Progenitor cell of endocrine pancreas (in vitro differentiated cells): ENCODE measurements around the gene KNDC1. TPM values are rescaled to one million over a fixed set of nuclear protein-coding genes. Genes with fewer than 3 reads are reported as not detected.

Experiments used
- DNase-seq: peaks from one replicate; pipeline ENCODE4 v3.0.0; 2021; ENCODE audit warnings: low spot score; ENCODE audit not compliant: unreplicated experiment
- H3K27ac Mint-ChIP-seq: 2 replicates; pipeline ENCODE4 v1.8.0; 2021; ENCODE audit warnings: mild to moderate bottlenecking, moderate library complexity, mixed read lengths
- H3K27me3 Mint-ChIP-seq: 2 replicates; pipeline ENCODE4 v1.8.0; 2021; ENCODE audit warnings: mixed read lengths
- H3K36me3 Mint-ChIP-seq: 2 replicates; pipeline ENCODE4 v1.8.0; 2022; ENCODE audit warnings: mixed read lengths; ENCODE audit not compliant: insufficient read depth
- H3K4me1 Mint-ChIP-seq: 2 replicates; pipeline ENCODE4 v1.8.0; 2021; ENCODE audit warnings: low read depth, mixed read lengths
- H3K4me3 Mint-ChIP-seq: 2 replicates; pipeline ENCODE4 v1.8.0; 2021; ENCODE audit warnings: low read depth, mild to moderate bottlenecking, moderate library complexity, mixed read lengths
- H3K9me3 Mint-ChIP-seq: 2 replicates; pipeline ENCODE4 v1.8.0; 2021; ENCODE audit warnings: low read depth, mixed read lengths
- total RNA-seq: library from RNA; stranded (reverse); gene quantifications from 2 replicates; pipeline ENCODE4 v1.2.1, GENCODE V29; 2021
- TF ChIP-seq, protein P1 (sequence below): fragments of 200-600 bp; sonication (generic); IDR thresholded peaks from one replicate; pipeline ENCODE4 v1.5.0; 2021; ENCODE audit warnings: antibody characterized with exemption, mild to moderate bottlenecking; ENCODE audit not compliant: unreplicated experiment

The KNDC1 gene
- total RNA-seq, 1 donor from 2014 or later: 14.2 TPM

GRCh38 chr10:133237241-133237587, 77.2 kb downstream of the KNDC1 start:
- Mint-ChIP-seq H3K4me1 (peaks cover 7% of the 10 kb centered on the region), H3K27ac (no peak overlapping the region), H3K36me3 (peaks cover 1% of the 10 kb centered on the region), H3K27me3 (peaks cover 67% of the 10 kb centered on the region), H3K4me3 (no peak overlapping the region), H3K9me3 (no peaks in the 10 kb centered on the region)
- no peak for DNase-seq
- TF ChIP-seq, protein P1, sequence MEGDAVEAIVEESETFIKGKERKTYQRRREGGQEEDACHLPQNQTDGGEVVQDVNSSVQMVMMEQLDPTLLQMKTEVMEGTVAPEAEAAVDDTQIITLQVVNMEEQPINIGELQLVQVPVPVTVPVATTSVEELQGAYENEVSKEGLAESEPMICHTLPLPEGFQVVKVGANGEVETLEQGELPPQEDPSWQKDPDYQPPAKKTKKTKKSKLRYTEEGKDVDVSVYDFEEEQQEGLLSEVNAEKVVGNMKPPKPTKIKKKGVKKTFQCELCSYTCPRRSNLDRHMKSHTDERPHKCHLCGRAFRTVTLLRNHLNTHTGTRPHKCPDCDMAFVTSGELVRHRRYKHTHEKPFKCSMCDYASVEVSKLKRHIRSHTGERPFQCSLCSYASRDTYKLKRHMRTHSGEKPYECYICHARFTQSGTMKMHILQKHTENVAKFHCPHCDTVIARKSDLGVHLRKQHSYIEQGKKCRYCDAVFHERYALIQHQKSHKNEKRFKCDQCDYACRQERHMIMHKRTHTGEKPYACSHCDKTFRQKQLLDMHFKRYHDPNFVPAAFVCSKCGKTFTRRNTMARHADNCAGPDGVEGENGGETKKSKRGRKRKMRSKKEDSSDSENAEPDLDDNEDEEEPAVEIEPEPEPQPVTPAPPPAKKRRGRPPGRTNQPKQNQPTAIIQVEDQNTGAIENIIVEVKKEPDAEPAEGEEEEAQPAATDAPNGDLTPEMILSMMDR: no peak

DNA sequence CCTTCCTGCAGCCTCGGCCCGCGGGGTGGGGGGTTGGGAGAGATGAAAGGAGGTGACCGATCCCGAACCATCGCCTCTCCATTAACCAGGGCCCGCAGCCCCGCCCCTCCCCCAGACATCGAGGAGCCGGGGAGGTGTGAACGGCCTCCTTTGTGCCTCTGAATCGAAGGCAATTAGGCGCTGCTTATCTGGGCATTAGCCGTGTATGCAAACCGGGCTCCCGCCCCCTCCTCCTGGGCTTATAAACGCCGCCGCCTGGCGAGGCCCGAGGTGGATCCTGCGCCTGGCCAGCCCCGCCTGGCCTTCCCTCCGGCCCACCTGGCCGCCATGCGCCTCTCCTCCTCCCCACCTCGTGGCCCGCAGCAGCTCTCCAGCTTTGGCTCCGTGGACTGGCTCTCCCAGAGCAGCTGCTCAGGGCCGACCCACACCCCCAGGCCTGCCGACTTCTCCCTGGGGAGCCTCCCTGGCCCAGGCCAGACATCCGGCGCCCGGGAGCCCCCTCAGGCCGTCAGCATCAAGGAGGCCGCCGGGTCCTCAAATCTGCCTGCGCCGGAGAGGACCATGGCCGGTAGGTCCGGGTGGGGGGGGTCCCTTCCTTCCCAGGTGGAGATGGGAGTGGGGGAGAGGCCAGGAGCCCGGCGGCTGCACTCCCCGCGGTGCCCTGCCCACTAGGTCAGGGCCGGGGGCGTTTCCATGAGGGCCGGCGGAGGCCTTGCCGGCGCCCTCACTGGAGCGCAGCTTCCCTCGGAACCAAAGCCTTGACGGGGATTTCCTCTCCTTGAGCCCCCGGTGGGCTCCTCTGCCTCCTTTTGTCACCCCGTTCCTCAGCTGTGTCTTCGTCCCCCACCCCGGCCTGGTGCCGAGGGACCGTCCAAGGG, 77.8 kb downstream of the KNDC1 start, which contains the start of gene VENTX:
TSS of gene VENTX (plus strand) at position 268 of the 878 bp plus-strand sequence. CDS start at position 328, 60 bp downstream.
- H3K27me3 Mint-ChIP-seq: peaks cover 67% of the 10 kb centered on the region
- no peaks in the 10 kb centered on the region for H3K9me3 Mint-ChIP-seq
- TF ChIP-seq, protein P1: no peak
- peak; percentile 39 for DNase-seq
- peak within 1 kb of the TSS; percentile 16 for H3K4me3 Mint-ChIP-seq
- peaks cover 1% of the 10 kb centered on the region for H3K36me3 Mint-ChIP-seq
- peaks cover 7% of the 10 kb centered on the region for H3K4me1 Mint-ChIP-seq
- H3K27ac Mint-ChIP-seq: no peak within 1 kb of the TSS

- H3K9me3 Mint-ChIP-seq: no peaks in the 10 kb centered on the region
- no peak for DNase-seq
- H3K4me3 Mint-ChIP-seq: peak overlapping the region; percentile 16
- H3K27ac Mint-ChIP-seq: no peak overlapping the region
- H3K4me1 Mint-ChIP-seq: peaks cover 7% of the 10 kb centered on the region
- TF ChIP-seq, protein P1: no peak
- H3K36me3 Mint-ChIP-seq: peaks cover 1% of the 10 kb centered on the region
- peaks cover 68% of the 10 kb centered on the region for H3K27me3 Mint-ChIP-seq
Measured at GRCh38 chr10:133238466-133238804, 78.4 kb downstream of the KNDC1 start.

DNA sequence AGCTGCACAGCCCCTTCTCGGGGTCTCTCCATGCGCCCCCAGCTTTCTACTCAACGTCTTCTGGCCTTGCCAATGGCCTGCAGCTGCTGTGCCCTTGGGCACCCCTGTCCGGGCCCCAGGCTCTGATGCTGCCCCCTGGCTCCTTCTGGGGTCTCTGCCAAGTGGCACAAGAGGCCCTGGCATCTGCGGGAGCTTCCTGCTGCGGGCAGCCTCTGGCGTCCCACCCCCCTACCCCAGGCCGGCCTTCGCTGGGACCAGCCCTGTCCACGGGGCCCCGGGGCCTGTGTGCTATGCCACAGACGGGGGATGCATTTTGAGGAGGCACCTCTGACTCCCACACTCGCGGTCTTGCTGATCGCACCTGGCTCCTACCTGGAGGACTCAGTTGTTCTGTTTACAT, 80.0 kb downstream of the KNDC1 start:
- Mint-ChIP-seq H3K36me3 (peaks cover 1% of the 10 kb centered on the region), H3K4me1 (peaks cover 7% of the 10 kb centered on the region), H3K27ac (no peak overlapping the region), H3K27me3 (peaks cover 62% of the 10 kb centered on the region), H3K4me3 (no peak overlapping the region), H3K9me3 (no peaks in the 10 kb centered on the region)
- TF ChIP-seq, protein P1: no peak
- no peak for DNase-seq

DNA sequence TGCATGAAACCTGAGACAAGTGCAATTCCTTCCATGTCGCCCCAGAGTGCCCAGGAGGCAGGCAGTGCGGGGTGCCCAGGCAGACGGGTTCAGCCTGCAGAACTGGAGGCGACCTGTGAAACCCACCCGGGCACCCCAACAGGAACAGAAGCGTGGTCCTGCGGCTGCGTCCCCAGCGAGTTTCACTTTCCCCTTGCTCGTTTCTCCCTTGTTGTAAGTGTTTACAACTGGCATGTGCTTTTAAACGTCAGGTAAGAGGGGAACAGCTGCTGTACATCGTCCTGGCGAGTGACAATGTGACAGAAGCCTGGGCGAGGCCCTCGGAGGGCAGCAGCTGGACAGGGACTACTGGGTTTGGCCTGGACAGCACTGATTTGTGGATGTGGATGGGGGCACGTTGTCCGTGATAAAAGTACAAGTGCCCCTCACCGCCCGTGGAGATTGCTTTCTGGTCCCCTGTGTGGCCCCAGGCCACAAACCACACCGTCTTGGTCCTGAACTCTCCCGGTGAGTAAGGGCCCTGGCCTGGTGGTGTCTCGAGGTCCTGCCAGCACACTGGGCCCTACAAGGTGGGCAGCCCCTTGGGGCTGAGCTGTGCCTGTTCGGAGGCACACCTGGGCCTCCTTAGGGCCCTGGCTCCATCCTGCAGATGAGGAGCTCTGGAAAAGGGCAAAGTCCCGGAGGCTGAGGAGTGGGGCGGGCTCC, 81.6 kb downstream of the KNDC1 start:
- H3K27ac Mint-ChIP-seq: no peak overlapping the region
- peaks cover 11% of the 10 kb centered on the region for H3K4me1 Mint-ChIP-seq
- TF ChIP-seq, protein P1: no peak
- peaks cover 60% of the 10 kb centered on the region for H3K27me3 Mint-ChIP-seq
- no peak for DNase-seq
- no peak overlapping the region for H3K4me3 Mint-ChIP-seq
- peaks cover 1% of the 10 kb centered on the region for H3K36me3 Mint-ChIP-seq
- no peaks in the 10 kb centered on the region for H3K9me3 Mint-ChIP-seq
